ENCODE measurements around the gene MARVELD1. TPM values are rescaled to one million over a fixed set of nuclear protein-coding genes. Genes with fewer than 3 reads are reported as not detected.

Gene MARVELD1
- total RNA-seq: 100 to 1,000 TPM in 1 of 4 donors, 10 to 100 TPM in 3; 33.8 to 126 (median 58.7) TPM

- peaks cover 5 to 88% (median 55%) of the 10 kb centered on the region in 3 donors for H3K4me1 ChIP-seq
- H3K27me3 ChIP-seq: no peaks in the 10 kb centered on the region
- ATAC-seq: peak; percentile 55
- peak within 1 kb of the TSS; percentile 56 to 72 for H3K4me3 ChIP-seq
- TF ChIP-seq EP300 (IDR thresholded peaks at IDR 0.05) (no peak), POLR2A (IDR thresholded peaks at IDR 0.05) (peak; percentile 55 to 69), CTCF (IDR thresholded peaks at IDR 0.05) (peak in 1 of 4 experiments; percentile 11), POLR2AphosphoS5 (IDR thresholded peaks at IDR 0.05) (peak; percentile 83)
- peaks cover 0 to 10% of the 10 kb centered on the region in 2 donors for H3K36me3 ChIP-seq
- no peaks in the 10 kb centered on the region for H3K9me3 ChIP-seq
- 0% methylated on average over 2 to 15 of the region's 37 CpGs for WGBS, 2 donors (ENCODE audit: low coverage in 1 of 2)
- peak within 1 kb of the TSS; percentile 97 to 99 (median 98) for H3K27ac ChIP-seq
Measured at GRCh38 chr10:97713339-97713825, at the start of gene MARVELD1. TSS of gene MARVELD1 (plus strand) at chr10:97713730. CDS start at chr10:97713877, 147 bp downstream.

- 86% methylated on average over 1 of the region's 1 CpG; no CpG with 5 or more reads in 1 of the 2 donors for WGBS, 2 donors (ENCODE audit: low coverage in 1 of 2)
- Histone ChIP-seq H3K27ac (no peak overlapping the region), H3K36me3 (peaks cover 6 to 87% of the 10 kb centered on the region in 2 donors), H3K4me1 (no peaks in the 10 kb centered on the region), H3K4me3 (no peak overlapping the region), H3K9me3 (no peaks in the 10 kb centered on the region), H3K27me3 (no peaks in the 10 kb centered on the region)
- TF ChIP-seq POLR2A (IDR thresholded peaks at IDR 0.05) (no peak), CTCF (IDR thresholded peaks at IDR 0.05) (no peak), POLR2AphosphoS5 (IDR thresholded peaks at IDR 0.05) (no peak), EP300 (IDR thresholded peaks at IDR 0.05) (no peak)
- ATAC-seq: no peak
Measured at GRCh38 chr10:97664282-97664850, 49.2 kb upstream of the MARVELD1 start.

- H3K27ac ChIP-seq: no peak overlapping the region
- H3K4me3 ChIP-seq: no peak overlapping the region
- no peak for ATAC-seq
- no peak for TF ChIP-seq POLR2A (IDR thresholded peaks at IDR 0.05)
- TF ChIP-seq POLR2AphosphoS5 (IDR thresholded peaks at IDR 0.05): no peak
- TF ChIP-seq EP300 (IDR thresholded peaks at IDR 0.05): no peak
- no peak for TF ChIP-seq CTCF (IDR thresholded peaks at IDR 0.05)
- no peaks in the 10 kb centered on the region for H3K9me3 ChIP-seq
- peaks cover 6 to 98% of the 10 kb centered on the region in 2 donors for H3K36me3 ChIP-seq
- 95 to 96% methylated on average over 3 to 4 of the region's 7 CpGs for WGBS, 2 donors (ENCODE audit: low coverage in 1 of 2)
- H3K27me3 ChIP-seq: no peaks in the 10 kb centered on the region
- H3K4me1 ChIP-seq: no peaks in the 10 kb centered on the region
Measured at GRCh38 chr10:97666992-97667391, 46.5 kb upstream of the MARVELD1 start.

GRCh38 chr10:97667463-97667862 is 46.1 kb upstream of the MARVELD1 start:
- Histone ChIP-seq H3K27me3 (no peaks in the 10 kb centered on the region), H3K9me3 (no peaks in the 10 kb centered on the region), H3K4me1 (no peaks in the 10 kb centered on the region), H3K4me3 (no peak overlapping the region), H3K36me3 (peaks cover 6 to 94% of the 10 kb centered on the region in 2 donors), H3K27ac (no peak overlapping the region)
- WGBS, 2 donors (ENCODE audit: low coverage in 1 of 2): 71 to 83% methylated on average over 1 to 6 of the region's 6 CpGs
- no peak for ATAC-seq
- TF ChIP-seq CTCF (IDR thresholded peaks at IDR 0.05) (no peak), EP300 (IDR thresholded peaks at IDR 0.05) (no peak), POLR2AphosphoS5 (IDR thresholded peaks at IDR 0.05) (no peak), POLR2A (IDR thresholded peaks at IDR 0.05) (no peak)

- TF ChIP-seq CTCF (IDR thresholded peaks at IDR 0.05): no peak
- no peak for TF ChIP-seq POLR2A (IDR thresholded peaks at IDR 0.05)
- TF ChIP-seq POLR2AphosphoS5 (IDR thresholded peaks at IDR 0.05): no peak
- TF ChIP-seq EP300 (IDR thresholded peaks at IDR 0.05): no peak
- 64 to 80% methylated on average over 1 of the region's 1 CpG for WGBS, 2 donors (ENCODE audit: low coverage in 1 of 2)
- ATAC-seq: no peak
- Histone ChIP-seq H3K9me3 (no peaks in the 10 kb centered on the region), H3K4me3 (no peak overlapping the region), H3K27ac (no peak overlapping the region), H3K36me3 (peaks cover under 1 to 93% of the 10 kb centered on the region in 2 donors), H3K4me1 (peaks cover 0 to 4% (median 0%) of the 10 kb centered on the region in 3 donors), H3K27me3 (no peaks in the 10 kb centered on the region)
Measured at GRCh38 chr10:97669571-97669970, 44.0 kb upstream of the MARVELD1 start.
